NB4 (cell line): ENCODE measurements around the gene ZMYND11.

Experiments used
- CTCF ChIP-seq: IDR thresholded peaks from one replicate; pipeline ENCODE4 v1.5.1; 2012; ENCODE audit warnings: low read depth, low read length
- MAX ChIP-seq: IDR thresholded peaks from 2 replicates; pipeline ENCODE4 v1.6.1; 2011; ENCODE audit warnings: low read depth, low read length
- MYC ChIP-seq: IDR thresholded peaks from 2 replicates; pipeline ENCODE4 v1.6.1; 2011; ENCODE audit warnings: low read depth, low read length
- POLR2A ChIP-seq: IDR thresholded peaks from 2 replicates; pipeline ENCODE4 v1.6.1; 2011; ENCODE audit warnings: mild to moderate bottlenecking; ENCODE audit not compliant: insufficient read length; ENCODE audit errors: extremely low read depth

- TF ChIP-seq CTCF = no peak
- TF ChIP-seq POLR2A = no peak
- no peak for TF ChIP-seq MYC
- TF ChIP-seq MAX = no peak
Observed at GRCh38 chr10:208616-209015, 73.4 kb downstream of the ZMYND11 start.
